GM12801 (cell line): Measurements from ENCODE around the gene ATP5F1B.

Source experiments
- TF ChIP-seq, protein P1 (sequence below): IDR thresholded peaks from one replicate; pipeline ENCODE4 v1.5.1; 2011; ENCODE audit warnings: control low read depth; ENCODE audit not compliant: insufficient read length; ENCODE audit errors: extremely low read depth

ATP5F1B gene

DNA sequence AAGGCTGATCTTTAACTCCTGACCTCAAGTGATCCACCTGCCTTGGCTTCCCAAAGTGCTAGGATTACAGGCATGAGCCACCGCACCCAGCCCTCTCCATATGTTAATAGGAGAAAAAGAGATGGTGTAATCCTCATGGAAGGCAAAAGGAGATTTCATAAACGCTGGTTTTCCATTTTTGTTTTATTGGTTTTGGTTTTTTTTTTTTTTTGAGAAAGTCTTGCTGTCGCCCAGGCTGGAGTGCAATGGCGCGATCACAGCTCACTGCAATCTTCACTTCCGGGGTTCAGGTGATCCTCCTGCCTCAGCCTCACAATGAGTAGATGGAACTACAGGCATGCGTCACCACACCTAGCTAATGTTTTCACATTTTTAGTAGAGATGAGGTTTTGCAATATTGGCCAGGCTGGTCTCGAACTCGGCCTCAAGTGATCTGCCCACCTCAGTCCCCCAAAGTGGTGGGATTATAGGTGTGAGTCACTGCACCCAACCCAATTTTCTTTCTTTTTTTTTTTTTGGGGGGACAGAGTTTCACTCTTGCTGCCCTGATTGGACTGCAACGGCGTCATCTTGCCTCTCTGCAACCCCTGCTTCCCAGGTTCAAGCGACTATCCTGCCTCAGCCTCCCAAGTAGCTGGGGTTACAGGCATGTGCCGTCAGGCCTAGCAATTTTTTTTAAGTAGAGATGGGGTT lies 34.2 kb upstream of the ATP5F1B start:
- TF ChIP-seq, protein P1, sequence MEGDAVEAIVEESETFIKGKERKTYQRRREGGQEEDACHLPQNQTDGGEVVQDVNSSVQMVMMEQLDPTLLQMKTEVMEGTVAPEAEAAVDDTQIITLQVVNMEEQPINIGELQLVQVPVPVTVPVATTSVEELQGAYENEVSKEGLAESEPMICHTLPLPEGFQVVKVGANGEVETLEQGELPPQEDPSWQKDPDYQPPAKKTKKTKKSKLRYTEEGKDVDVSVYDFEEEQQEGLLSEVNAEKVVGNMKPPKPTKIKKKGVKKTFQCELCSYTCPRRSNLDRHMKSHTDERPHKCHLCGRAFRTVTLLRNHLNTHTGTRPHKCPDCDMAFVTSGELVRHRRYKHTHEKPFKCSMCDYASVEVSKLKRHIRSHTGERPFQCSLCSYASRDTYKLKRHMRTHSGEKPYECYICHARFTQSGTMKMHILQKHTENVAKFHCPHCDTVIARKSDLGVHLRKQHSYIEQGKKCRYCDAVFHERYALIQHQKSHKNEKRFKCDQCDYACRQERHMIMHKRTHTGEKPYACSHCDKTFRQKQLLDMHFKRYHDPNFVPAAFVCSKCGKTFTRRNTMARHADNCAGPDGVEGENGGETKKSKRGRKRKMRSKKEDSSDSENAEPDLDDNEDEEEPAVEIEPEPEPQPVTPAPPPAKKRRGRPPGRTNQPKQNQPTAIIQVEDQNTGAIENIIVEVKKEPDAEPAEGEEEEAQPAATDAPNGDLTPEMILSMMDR = no peak

DNA sequence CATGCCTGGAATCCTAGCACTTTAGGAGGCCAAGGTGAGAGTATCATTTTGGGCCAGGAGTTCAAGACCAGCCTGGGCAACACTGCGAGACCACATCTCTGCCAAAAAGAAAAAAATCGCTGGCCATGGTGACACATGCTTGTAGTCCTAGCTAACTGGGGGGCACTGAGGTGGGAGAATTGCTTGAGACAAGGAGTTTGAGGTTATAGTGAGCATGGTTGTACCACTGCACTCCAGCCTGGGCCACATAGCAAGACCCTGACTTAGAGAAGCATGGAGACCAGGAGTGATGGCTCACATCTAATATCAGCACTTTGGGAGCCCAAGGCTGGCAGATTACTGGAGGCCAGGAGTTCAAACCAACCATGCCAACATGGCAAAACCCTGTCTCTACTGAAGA lies 33.1 kb upstream of the ATP5F1B start:
- TF ChIP-seq, protein P1 = no peak

DNA sequence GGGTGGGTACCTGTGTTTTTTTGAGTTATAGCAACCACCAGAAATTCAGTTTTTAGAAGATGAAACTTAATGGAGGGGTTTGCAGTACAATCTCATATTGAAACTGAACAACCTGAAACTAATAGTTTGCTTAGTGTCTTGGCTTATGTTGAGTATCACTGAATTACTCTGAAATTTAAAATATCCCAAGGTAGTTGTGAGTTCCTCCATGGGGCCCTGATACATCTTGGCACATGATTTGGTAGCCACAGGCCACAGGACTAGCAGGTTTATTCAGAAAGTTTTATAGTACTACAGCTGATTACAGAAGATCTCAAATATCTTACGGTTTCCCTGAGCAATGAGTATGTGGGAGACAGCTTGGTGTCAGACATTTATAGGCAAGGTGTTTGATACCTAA lies 31.9 kb upstream of the ATP5F1B start:
- TF ChIP-seq, protein P1 = no peak

DNA sequence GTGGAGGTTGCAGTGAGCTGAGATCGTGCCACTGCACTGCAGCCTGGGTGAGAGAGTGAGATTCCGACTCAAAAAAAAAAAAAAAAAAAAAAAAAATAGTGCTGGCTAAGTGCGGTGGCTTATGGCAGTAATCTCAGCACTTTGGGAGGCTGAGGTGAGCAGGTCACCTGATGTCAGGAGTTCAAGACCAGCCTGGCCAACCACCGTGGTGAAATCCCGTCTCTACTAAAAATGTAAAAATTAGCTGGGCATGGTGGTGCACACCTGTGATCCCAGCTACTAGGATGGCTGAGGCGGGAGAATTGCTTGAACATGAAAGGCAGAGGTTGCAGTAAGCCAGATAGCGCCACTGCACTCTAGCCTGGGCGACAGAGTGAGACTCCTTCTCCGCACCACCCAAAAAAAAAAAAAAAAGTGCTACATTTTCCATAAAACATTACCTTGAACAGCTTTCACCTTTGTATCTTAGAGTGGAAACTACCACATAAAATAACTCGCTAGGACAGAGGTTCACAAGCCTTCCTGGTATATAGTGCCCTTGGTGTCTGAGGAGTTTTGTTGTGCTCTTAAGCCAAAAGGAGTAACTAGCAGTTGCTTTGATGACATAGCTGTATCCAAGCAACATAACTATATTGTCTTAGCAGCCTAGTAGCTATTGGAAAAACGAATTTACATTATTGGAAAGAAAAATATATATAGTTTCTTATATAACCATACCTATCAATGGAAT lies 31.2 kb upstream of the ATP5F1B start:
- TF ChIP-seq, protein P1 = no peak

DNA sequence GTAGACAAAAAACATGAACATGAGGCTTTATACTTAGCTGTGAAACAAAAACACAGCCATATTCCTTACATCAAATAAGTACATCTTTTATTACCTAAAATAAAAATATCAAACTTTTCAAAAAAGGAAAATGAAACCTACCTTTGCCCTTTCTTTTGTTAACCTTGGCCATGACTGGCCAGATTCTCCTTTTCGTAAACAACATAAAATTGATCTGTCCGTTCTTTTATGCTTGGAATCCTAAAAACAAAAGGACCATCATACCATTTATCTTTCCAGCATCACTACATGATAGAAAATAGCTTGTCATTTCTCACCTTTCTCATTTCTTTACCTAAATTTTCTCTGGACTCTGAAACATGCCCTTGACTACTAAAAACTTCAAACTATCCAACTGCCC lies 25.8 kb upstream of the ATP5F1B start:
- TF ChIP-seq, protein P1 = no peak

DNA sequence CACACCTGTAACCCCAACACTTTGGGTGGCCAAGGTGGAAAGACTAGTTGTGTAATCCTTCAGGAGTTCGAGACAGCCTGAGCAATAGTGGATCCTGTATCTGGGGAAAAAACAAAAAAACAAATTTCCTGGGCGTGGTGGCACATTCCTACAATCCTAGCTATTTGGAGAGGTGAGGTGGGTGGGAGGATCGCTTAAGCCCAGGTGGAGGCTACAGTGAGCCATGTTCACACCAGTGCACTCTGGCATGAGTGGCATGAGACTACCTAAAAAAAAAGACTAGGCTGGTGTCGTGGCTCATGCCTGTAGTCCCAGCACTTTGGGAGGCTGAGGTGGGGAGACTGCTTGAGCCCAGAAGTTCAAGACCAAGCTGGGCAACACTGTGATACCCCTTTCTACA lies 25.1 kb upstream of the ATP5F1B start:
- TF ChIP-seq, protein P1 = no peak

DNA sequence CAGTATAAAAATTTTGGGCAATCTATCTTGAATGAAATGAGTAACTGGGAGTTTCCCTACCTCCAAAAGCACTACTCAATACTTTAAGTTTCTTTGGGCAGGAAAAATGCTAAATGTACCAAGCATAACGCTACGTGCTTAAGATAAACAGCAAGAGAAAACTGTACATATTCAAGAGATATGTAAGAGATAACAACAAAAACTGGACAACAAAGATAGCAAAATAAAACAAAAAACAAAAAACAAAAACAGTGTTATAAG lies 22.3 kb upstream of the ATP5F1B start:
- TF ChIP-seq, protein P1 = no peak
